Smooth muscle cell (in vitro differentiated cells): ENCODE results near the gene YEATS4. TPM values are rescaled to one million over a fixed set of nuclear protein-coding genes. Genes with fewer than 3 reads are reported as not detected.

ENCODE experiments used
- DNase-seq: peaks from one replicate; lab custom pipeline; 2025; ENCODE audit not compliant: unreplicated experiment; lab: John Stamatoyannopoulos, UW
- H2AFZ ChIP-seq: fragments of 200-600 bp; sonication (generic); 2 replicates; pipeline ENCODE4 v1.6.0; 2016; ENCODE audit warnings: antibody characterized with exemption, low read depth, mild to moderate bottlenecking
- H3F3A ChIP-seq: fragments of 200-600 bp; sonication (generic); 2 replicates; pipeline ENCODE4 v1.6.0; 2017; ENCODE audit warnings: antibody characterized with exemption, low read depth
- H3K27ac ChIP-seq: fragments of 200-600 bp; sonication (generic); 2 replicates; pipeline ENCODE4 v1.5.1; 2016; ENCODE audit warnings: low read depth, mild to moderate bottlenecking
- H3K27me3 ChIP-seq: fragments of 200-600 bp; sonication (generic); 2 replicates; pipeline ENCODE4 v1.6.1; 2016; ENCODE audit warnings: low read depth, mild to moderate bottlenecking
- H3K36me3 ChIP-seq: fragments of 200-600 bp; sonication (generic); 2 replicates; pipeline ENCODE4 v1.5.1; 2016; ENCODE audit warnings: low read depth
- H3K4me1 ChIP-seq: fragments of 200-600 bp; sonication (generic); 2 replicates; pipeline ENCODE4 v1.5.1; 2016; ENCODE audit warnings: low read depth
- H3K4me2 ChIP-seq: fragments of 200-600 bp; sonication (generic); 2 replicates; pipeline ENCODE4 v1.6.0; 2016; ENCODE audit warnings: mild to moderate bottlenecking
- H3K4me3 ChIP-seq: fragments of 200-600 bp; sonication (generic); 2 replicates; pipeline ENCODE4 v1.5.1; 2016; ENCODE audit warnings: mild to moderate bottlenecking
- H3K79me2 ChIP-seq: fragments of 200-600 bp; sonication (generic); 2 replicates; pipeline ENCODE4 v1.6.0; 2016; ENCODE audit warnings: low read depth, mild to moderate bottlenecking
- H3K9ac ChIP-seq: fragments of 200-600 bp; sonication (generic); 2 replicates; pipeline ENCODE4 v1.6.0; 2016; ENCODE audit warnings: low read depth
- H3K9me3 ChIP-seq: fragments of 200-600 bp; sonication (generic); replicated peaks from 2 replicates; pipeline ENCODE4 v1.5.1; 2016; ENCODE audit warnings: low read depth
- H4K20me1 ChIP-seq: fragments of 200-600 bp; sonication (generic); 2 replicates; pipeline ENCODE4 v1.6.0; 2016; ENCODE audit warnings: low read depth
- WGBS: methylation state at CpG from one replicate; pipeline ENCODE4 v1.1.7; 2016; ENCODE audit warnings: low lambda C conversion rate; 5-methylcytosine and 5-hydroxymethylcytosine counted together
- polyA plus RNA-seq: library from polyadenylated mRNA; unstranded; fragments of >200 nt; fragmentation: Nextera tagmentation; extraction: Ambion mirVana; gene quantifications from 2 replicates; pipeline ENCODE4 v1.2.1, GENCODE V29; 2016
- small RNA-seq: library from RNA; depleted of rRNA; stranded (forward); fragments of <200 nt; gene quantifications from one replicate; pipeline ENCODE3, GENCODE V24; 2014
- total RNA-seq: library from RNA; depleted of rRNA; stranded (reverse); fragments of >200 nt; gene quantifications from 2 replicates; pipeline ENCODE4 v1.2.3, GENCODE V29; 2014
- TF ChIP-seq, protein P1 (sequence below): fragments of 200-600 bp; sonication (generic); IDR thresholded peaks from 2 replicates; pipeline ENCODE4 v1.5.1; 2017; ENCODE audit warnings: borderline replicate concordance, mild to moderate bottlenecking, antibody characterized with exemption; ENCODE audit not compliant: insufficient read depth, poor library complexity, severe bottlenecking

YEATS4 gene
- total and polyA plus RNA-seq, 2 experiments from 2014 or later: 9.9 to 32.7 TPM

DNA sequence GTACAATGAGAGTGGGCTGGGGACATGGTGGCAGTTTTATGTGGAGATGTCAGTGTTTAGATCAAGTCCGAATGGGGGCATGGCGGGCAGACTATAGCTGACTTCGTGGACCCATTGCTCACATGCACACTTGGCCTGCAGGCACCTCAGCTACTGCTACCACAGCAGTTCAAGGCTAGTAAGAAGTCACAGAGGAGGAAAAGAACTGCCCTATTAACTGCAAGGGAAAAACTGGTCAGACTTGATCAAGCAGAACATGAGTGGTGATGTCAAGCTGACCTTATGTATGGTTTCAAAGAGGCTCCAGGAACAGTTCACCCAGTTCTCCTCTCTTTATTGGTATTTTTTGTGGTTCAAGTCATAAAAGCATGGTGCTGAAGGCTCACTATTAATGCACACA, 80.5 kb downstream of the YEATS4 start:
- Histone ChIP-seq H3K9ac (no peak overlapping the region), H4K20me1 (no peaks in the 10 kb centered on the region), H3K4me3 (no peak overlapping the region), H3K36me3 (no peaks in the 10 kb centered on the region), H2AFZ (no peak overlapping the region), H3K4me1 (no peaks in the 10 kb centered on the region), H3K79me2 (no peaks in the 10 kb centered on the region), H3K27me3 (no peaks in the 10 kb centered on the region), H3F3A (peaks cover 20% of the 10 kb centered on the region), H3K27ac (no peak overlapping the region), H3K9me3 (no peaks in the 10 kb centered on the region), H3K4me2 (no peak overlapping the region)
- DNase-seq: no peak
- TF ChIP-seq, protein P1, sequence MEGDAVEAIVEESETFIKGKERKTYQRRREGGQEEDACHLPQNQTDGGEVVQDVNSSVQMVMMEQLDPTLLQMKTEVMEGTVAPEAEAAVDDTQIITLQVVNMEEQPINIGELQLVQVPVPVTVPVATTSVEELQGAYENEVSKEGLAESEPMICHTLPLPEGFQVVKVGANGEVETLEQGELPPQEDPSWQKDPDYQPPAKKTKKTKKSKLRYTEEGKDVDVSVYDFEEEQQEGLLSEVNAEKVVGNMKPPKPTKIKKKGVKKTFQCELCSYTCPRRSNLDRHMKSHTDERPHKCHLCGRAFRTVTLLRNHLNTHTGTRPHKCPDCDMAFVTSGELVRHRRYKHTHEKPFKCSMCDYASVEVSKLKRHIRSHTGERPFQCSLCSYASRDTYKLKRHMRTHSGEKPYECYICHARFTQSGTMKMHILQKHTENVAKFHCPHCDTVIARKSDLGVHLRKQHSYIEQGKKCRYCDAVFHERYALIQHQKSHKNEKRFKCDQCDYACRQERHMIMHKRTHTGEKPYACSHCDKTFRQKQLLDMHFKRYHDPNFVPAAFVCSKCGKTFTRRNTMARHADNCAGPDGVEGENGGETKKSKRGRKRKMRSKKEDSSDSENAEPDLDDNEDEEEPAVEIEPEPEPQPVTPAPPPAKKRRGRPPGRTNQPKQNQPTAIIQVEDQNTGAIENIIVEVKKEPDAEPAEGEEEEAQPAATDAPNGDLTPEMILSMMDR: no peak
- WGBS: 97% methylated on average over 3 of the region's 3 CpGs

Small RNA genes lying within 50 kb of the gene (small RNA-seq; reads per million reads assigned to genes)
- gene RN7SL804P: not detected

Other genes with a start within 250 kb of the YEATS4 start
- 21.5 and 24.6 TPM in 2 replicates for gene CPSF6, start 120.2 kb upstream of the YEATS4 start, total RNA-seq
- 35.9 and 42.6 TPM in 2 replicates for gene CPSF6, start 120.2 kb upstream of the YEATS4 start, polyA plus RNA-seq
- not detected in 2 replicates for gene LYZ, start 11.4 kb upstream of the YEATS4 start, total RNA-seq
- not detected in 2 replicates for gene LYZ, start 11.4 kb upstream of the YEATS4 start, polyA plus RNA-seq
- 90.2 and 169 TPM in 2 replicates for gene FRS2, start 110.6 kb downstream of the YEATS4 start, total RNA-seq
- gene FRS2, start 110.6 kb downstream of the YEATS4 start, polyA plus RNA-seq: 21.6 and 23.8 TPM in 2 replicates
- 236 and 280 TPM in 2 replicates for gene CCT2, start 225.7 kb downstream of the YEATS4 start, total RNA-seq
- 151 and 171 TPM in 2 replicates for gene CCT2, start 225.7 kb downstream of the YEATS4 start, polyA plus RNA-seq